Hepatic stellate cell (primary cell): Measurements from ENCODE around the gene PTPRT.

Experiments used
- DNase-seq: peaks from one replicate; pipeline ENCODE4 v3.0.0; 2011; ENCODE audit warnings: low spot score

Gene PTPRT

DNA sequence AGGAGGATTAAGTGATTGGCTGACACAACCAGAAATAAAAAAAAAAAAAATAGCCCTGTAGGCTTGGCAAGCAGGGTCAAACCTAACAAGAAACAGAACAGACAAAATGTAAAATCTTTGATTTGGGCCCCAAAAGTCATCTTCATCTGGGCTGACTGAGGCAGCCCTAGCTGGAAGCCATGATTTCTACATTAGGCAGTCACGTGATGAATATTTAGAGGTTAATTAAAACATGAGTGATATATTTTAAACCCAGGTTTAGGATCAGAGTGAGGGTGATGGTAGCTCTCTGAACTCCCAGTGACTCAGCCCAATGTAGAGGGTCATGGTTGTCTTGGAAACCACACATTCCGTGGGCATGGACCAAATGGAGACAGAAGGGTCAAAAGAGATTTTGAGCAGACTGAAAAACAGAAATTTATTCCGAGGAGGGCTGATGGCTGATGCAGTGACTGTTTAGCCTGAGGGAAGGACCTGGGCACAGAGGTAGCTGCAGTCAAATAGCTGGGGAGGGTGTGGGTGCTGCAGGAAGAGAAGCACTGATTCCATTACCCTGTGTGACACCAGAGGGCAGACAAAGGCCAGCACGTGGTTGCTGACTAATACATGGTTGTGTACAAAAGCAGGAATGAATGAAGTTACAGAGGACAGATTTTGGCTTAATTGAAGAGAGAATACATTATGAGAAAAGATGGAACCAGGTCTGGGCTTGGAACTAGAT, 998.4 kb downstream of the PTPRT start:
- DNase-seq = no peak

GRCh38 chr20:42190084-42190483, 999.6 kb downstream of the PTPRT start:
- no peak for DNase-seq

DNA sequence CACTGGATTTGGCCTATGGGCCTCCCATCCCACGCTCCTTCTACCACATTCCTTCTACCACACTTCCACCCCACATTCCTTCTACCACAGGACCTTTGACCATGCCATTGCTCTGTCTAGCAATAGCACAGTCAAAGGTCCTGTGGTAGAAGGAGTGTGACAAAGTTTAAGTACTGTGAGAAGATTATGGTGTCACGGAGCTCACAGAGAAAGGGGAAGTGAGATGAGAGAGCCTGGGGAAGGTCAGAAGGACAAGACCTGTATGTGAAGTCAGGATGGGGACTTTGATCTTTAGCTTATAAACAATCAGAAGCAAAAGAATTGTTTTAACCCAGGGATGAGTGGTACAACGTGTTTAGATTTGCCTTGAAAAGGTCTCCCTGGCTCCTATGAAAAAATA, 1003.4 kb downstream of the PTPRT start:
- DNase-seq = no peak

DNA sequence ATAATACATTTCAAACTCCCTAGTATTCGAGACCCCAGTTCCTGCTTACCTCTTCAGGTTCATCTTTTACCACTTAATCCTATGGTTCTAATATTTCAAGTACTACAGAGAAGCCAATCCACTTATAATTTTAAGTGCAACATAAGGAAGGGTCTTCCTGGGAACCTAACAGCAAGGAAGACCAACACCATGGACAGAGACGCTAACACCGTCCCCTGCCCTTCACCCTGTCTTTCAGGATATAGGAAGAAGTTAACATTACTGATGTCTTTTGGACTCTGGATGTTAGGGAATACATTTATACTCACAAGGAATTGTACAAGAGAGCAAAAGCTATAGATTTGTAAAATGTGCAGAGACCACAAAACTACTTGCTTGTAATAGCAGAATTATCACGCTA, 1006.6 kb downstream of the PTPRT start:
- no peak for DNase-seq

DNA sequence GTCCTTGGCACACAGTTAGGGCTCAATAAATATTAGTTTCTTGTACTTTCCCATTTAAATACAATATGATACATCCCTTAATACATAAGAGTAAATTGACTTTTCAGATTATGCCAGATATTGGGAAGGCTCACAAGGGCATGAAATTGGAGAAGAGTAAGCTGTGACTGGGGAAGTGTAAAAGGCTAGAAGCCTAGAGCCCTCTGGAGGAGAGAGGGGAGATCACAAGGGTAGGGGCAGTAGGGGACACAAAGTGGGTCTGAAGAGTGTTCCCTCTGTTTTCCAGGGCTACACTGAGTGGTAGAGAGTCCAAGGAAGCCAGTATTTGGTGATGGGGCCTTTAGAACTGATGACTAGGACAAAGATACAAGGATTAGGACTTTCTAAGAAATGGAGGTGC, 1008.6 kb downstream of the PTPRT start:
- DNase-seq = no peak

DNA sequence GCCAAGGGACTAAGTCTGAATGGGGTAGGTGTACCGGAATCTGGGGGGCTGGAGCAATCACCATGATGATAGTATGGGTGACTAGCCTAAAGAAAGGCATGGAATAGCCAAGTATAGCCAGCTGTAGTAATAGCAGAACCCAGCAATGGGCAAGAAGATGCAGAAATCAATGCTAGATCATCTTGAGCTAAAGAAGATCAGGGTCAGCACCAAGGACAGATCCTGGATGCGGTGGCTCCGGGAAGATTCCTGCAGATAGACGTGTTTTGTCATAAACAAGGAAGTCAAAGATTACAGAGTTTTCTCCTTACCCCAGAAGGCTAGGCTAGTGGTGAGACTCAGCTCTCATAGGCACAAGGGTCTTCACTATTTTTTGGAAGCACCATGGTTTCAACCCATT, 1009.9 kb downstream of the PTPRT start:
- no peak for DNase-seq

DNA sequence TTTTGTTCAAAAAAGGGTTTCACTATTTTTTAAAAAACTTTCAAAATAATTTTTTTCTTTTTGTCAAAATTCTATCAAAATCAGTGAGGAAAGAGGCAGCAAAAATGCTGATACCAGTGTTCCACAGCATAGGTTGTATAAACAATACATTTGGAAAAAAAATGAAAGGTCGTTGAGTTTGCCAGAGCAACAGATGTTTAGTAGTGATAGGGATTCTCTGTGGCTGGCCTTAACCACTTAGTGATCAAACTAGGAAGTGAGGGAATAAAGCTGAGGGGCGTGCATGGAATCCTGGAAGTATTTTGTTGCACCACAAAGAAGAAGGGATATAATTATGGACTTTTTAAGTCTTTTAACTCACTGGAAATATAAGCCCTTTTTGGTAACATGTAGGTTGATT, 1016.3 kb downstream of the PTPRT start:
- no peak for DNase-seq

DNA sequence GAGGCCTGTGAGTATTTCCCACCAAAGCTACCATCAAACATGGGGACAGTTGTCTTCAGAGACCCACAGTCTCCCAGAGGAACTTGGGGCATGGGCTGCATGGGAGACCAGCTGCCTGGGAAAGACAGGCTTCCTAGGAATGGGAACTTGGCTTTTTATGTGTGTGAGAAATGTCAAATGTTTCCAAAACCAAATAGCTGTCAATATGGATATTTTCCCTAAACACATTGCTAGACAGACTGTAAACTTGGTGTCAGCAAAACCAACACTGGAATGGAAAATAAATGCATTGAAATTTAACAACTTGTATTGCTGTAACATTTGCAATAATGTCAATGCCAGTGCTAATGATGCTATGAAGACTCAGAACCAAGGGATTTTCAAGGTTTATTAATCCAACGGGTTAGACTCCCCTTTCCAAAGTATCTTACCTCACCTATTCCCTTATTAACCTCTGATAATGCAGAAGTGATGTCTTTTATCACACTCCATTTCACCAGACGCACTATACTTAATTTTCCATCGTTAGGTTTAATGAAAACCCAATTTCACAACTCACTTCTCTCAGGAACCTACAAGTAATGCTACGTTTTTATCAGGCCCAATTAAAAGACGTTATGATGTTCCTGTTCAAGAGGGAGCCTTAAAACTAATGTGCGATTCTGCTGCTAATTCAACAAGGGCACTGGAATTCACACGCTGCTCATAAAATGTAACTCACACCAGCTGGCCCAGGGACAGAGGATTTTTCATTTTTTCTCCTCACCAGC, 1025.4 kb downstream of the PTPRT start:
- DNase-seq = no peak

DNA sequence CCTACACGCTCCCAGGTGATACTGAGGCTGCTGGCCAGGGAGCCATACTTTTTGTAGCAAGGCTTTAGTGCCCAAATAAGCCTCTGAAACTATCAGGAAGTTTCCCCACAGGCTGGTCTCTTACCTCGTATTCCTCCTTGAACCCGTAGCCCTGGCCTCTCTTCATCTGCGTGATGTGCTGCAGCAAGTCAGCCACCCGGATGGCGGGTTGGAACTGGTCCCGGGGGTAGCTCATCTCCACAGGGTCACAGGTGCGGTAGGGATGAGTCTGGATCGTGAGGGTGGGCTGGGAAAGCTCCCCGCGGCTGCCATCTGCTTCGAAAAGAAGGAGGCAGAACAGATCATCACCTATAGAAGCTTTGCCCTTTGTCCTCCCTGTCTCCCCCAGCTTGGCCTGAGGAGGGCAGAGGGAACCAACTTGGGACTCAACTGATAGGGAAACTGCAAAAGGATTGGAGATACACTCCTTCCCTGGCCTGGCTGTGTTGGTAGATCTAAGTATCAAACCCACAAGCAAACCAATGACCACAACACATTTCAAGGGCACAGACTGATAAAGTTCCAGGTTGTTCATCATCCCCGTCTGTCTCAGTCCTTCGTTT, 1028.4 kb downstream of the PTPRT start:
- no peak for DNase-seq

- no peak for DNase-seq
Observed at GRCh38 chr20:42159808-42160207, 1029.9 kb downstream of the PTPRT start.

DNA sequence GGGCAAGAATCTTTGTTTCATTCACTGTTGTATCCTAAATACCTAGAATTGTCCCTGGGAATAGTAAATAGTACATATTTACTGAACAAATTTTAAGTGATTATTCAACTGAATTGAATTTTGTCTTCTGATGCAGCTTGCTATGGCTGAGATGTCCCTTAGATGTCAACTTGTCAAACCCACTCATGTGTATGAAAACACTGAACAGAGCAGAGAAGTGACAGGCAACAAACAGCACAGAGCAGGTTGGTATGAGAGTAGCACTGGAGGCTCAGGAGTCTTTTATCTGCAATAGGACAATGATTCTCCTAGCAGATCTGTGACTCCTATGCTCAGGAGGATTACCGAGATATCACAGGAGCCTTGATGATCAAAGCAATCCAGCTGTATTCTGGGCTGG, 1031.4 kb downstream of the PTPRT start:
- no peak for DNase-seq

GRCh38 chr20:42155586-42155985, 1034.1 kb downstream of the PTPRT start:
- no peak for DNase-seq

- no peak for DNase-seq
Observed at GRCh38 chr20:42152575-42152974, 1037.1 kb downstream of the PTPRT start.

DNA sequence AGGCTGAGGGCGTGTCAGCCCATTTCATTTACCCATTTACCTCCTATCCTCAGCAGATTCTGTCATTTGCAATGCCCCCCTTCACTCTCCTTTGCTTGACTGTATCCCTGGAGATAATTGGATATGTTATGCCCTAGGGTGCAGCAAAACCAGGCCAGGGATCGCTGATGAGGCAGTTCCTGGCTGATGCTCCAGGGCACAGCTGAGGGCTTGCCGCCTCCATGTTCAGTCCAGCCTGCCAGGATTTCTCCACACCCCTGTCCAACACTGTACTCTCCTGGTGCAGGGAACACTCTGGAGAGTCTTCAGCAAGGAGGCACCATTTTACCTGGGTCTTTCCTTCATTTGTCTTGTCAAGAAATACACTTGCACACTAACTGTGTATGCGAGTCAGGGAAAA, 1039.5 kb downstream of the PTPRT start:
- no peak for DNase-seq

GRCh38 chr20:42138729-42139128, 1051.0 kb downstream of the PTPRT start:
- DNase-seq = no peak

- DNase-seq = no peak
Observed at GRCh38 chr20:42134265-42135098, 1055.2 kb downstream of the PTPRT start.

GRCh38 chr20:42130810-42131596, 1058.7 kb downstream of the PTPRT start:
- no peak for DNase-seq

DNA sequence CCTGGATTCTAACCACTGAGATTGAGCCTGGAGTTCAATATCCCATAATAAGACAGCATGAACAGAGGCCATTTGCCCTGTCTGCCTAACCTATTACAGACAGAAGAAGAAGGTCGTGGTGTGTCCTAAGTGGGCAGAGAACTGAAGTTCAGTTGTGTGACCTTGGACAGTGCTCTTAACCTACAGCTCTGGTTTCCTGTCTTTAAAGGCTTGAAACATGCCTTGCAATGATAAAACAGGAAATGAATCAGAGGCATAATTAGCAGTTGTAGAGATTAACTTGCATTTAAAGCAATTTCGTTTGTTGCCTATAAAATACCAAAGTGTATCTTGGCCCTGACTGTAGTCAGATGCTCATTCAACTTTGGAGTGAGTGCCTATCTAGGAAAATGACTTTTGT, 1064.3 kb downstream of the PTPRT start:
- no peak for DNase-seq

DNA sequence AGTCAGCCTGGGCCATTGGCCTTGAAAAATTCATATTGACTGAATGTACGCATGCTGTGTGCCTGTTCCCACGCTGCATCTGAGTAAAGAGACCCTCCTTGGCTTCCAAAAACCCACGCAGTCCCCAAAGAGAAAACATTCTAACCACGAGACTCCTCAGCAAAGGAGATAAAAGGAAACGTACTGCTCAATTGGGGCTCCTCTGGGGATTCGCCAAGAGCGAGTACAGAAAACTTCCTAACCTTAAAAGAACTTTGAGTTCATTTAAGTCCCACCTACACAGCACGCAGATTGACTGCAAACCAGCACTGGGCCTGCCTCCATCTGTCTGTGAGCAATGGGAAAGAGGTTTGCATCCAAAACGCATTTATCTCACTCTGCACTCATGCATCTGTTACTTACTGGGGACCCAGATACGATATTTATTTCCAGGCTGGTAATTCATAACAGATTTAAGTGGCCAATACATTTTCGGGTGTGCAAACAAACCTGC, 1065.7 kb downstream of the PTPRT start:
- no peak for DNase-seq

DNA sequence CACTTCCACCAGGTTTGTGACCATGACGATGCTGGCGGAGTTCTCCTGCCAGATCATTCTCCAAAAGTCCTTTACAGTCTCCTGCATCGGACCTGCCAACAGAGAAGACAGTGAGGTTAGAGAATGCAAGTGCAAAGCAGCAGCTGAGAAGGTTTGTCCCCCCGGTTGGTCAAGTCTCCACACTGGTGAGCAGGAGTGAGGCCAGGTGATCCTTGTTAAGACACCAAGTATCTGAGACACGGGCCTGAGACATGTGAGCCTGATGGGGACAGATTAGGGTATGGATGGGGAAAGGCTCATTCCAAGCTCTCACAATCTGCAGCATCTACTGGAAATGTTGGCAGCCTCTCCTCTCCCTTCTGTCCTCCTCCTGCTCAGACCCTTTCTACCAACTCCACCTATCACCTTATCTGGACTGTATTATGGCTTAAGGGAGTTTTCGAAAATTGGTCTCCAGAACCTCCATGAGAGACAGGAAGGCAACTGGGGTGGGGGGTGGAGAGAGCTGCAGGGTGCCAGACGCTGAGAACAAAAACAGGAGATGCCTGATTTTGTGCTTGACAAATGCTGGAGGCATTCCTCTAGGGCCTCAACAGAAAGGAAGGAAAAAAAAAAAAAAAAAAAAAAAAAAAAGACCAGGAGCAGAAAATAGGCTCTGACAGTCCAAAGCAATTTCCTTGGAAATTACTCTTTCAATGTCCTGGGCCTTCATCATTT, 1071.1 kb downstream of the PTPRT start:
- no peak for DNase-seq

- no peak for DNase-seq
Observed at GRCh38 chr20:42118001-42118400, 1071.7 kb downstream of the PTPRT start.
